Fibroblast of the aortic adventitia (primary cell): ENCODE measurements around the gene CARS1. TPM values are rescaled to one million over a fixed set of nuclear protein-coding genes. Genes with fewer than 3 reads are reported as not detected.

Experiments used
- DNase-seq: peaks from one replicate; pipeline ENCODE4 v3.0.0-alpha.2; 2010; ENCODE audit warnings: low read depth
- H3K4me3 ChIP-seq: 2 replicates; pipeline ENCODE4 v1.5.1; 2011; ENCODE audit warnings: low read depth, mild to moderate bottlenecking, control low read depth, low read length, moderate library complexity
- total RNA-seq: library from RNA; depleted of rRNA; stranded (reverse); fragments of >200 nt; gene quantifications from 2 replicates; pipeline ENCODE4 v1.2.3, GENCODE V29; 2012; ENCODE audit warnings: low replicate concordance
- TF ChIP-seq, protein P1 (sequence below): IDR thresholded peaks from 2 replicates; pipeline ENCODE4 v1.5.1; 2011; ENCODE audit warnings: mild to moderate bottlenecking, low read length, control low read depth, inconsistent platforms; ENCODE audit not compliant: insufficient read depth

The CARS1 gene
- total RNA-seq, 1 donor, result 95.8 TPM

DNA sequence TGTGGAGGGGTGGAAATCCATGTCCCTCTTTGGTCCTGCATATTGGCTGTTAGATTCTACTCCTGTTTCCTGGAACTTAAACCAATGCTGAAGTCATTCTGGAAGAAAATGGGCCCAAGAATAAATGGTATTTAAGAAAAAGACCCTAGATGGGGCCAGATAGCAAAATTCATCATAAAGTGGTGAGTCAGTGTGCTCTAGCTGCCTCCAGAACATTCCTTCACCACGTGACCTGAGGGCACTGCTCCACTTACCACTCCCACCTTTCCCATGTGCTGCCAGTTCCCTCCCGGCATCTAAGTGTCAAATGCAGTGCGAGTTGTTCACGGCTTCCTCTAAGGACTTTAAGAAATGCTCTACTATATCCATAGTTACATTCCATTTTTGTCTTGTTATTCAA lies 34.2 kb downstream of the CARS1 start:
- peak; percentile 85 for DNase-seq
- TF ChIP-seq, protein P1, sequence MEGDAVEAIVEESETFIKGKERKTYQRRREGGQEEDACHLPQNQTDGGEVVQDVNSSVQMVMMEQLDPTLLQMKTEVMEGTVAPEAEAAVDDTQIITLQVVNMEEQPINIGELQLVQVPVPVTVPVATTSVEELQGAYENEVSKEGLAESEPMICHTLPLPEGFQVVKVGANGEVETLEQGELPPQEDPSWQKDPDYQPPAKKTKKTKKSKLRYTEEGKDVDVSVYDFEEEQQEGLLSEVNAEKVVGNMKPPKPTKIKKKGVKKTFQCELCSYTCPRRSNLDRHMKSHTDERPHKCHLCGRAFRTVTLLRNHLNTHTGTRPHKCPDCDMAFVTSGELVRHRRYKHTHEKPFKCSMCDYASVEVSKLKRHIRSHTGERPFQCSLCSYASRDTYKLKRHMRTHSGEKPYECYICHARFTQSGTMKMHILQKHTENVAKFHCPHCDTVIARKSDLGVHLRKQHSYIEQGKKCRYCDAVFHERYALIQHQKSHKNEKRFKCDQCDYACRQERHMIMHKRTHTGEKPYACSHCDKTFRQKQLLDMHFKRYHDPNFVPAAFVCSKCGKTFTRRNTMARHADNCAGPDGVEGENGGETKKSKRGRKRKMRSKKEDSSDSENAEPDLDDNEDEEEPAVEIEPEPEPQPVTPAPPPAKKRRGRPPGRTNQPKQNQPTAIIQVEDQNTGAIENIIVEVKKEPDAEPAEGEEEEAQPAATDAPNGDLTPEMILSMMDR, result no peak
- H3K4me3 ChIP-seq, result no peak overlapping the region

DNA sequence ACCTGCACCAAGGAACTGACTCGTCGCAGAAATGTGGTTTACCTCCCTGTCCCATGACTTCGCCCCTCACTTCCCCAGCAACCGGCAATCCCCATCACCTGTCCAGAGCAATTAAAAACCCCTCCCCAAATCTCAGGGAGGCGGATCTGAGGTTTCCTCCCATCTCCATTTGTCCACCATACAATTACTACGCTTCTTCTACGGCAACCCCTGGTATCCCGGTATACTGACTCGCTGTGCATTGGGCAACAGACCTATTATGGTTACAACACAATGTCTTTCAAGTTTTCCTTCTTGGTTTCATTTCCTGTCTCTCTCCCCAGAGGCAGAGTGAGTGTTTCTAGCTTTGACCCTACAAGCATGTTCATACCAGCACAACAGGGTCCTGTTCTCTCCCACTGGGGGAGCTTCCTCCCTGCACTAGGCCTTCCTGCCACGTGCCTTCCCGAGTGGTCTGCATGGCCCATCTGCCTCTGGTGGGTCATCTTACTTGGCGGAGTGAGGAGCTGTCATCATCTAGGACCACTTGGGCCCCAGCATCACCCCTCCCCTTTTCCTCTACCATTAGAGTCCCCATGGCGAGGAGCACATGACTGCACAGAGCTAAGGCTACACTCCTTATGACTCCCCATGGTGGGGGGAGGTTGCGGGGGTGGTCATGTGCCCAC lies 34.8 kb downstream of the CARS1 start:
- no peak overlapping the region for H3K4me3 ChIP-seq
- DNase-seq, result peak; percentile 74
- TF ChIP-seq, protein P1, result no peak

DNA sequence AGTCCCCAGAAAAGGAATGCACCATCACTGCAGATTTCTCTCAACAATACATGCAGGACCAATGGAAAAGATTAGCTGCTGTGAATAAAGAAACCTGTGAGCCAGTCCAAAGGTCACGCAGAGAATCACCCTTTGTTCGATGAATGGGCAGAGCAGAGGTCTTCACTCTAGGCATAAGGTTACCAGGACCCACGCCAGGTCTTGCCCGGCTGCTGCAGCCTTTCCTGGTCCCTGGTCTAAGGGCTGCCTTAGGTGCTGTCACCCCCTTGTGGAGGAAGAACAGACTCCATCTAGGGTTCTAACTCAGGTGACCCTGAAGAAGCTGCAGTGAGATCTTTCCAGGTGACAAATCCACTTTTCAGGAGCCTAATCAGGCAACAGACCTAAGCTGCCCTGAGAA lies 36.1 kb downstream of the CARS1 start:
- TF ChIP-seq, protein P1, result peak; percentile 55
- peak; percentile 14 for DNase-seq

DNA sequence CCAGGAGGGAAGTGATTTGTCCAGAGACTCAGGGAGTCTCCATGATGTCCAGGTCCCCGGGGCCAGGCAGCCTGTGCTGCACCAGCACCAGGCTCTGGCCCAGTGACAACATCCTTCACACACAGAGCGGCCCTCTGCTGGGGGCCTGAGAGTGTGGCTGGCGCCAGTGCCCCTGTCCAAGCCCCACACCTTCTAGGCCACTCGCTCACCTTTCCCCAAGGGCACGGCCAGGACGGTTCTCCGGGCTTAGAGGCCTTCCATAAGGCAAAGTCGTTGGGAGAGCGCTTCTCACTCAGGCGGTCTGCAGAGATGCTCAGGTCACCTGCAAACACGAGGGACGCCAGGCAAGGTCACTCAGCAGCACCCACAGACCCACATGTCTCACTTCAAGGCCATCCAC lies 37.2 kb downstream of the CARS1 start:
- H3K4me3 ChIP-seq, result no peak overlapping the region
- no peak for DNase-seq
- TF ChIP-seq, protein P1, result no peak

More for the DNA sequence above, 36.1 kb downstream of the CARS1 start:
- H3K4me3 ChIP-seq, result no peak overlapping the region

DNA sequence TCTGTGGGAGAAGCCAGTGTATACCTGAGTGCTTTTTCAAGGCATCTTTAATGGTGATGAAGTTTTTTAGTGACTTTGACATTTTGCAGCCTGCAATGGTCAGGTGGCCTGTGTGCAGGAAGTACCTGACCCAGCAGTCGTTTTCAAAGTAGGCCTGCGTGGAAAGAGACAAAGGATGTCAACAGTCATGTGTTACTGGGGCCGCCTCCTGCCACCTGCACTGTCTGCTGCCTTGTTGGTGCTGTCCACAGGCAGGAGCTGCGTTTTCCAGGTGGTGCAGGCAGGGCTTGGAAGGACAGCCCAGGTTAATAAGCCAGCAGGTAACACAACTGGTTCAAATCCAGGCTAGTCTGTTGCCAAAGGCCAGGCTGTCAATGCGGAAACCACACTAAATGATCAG lies 38.6 kb downstream of the CARS1 start:
- no peak overlapping the region for H3K4me3 ChIP-seq
- no peak for DNase-seq
- TF ChIP-seq, protein P1, result no peak

DNA sequence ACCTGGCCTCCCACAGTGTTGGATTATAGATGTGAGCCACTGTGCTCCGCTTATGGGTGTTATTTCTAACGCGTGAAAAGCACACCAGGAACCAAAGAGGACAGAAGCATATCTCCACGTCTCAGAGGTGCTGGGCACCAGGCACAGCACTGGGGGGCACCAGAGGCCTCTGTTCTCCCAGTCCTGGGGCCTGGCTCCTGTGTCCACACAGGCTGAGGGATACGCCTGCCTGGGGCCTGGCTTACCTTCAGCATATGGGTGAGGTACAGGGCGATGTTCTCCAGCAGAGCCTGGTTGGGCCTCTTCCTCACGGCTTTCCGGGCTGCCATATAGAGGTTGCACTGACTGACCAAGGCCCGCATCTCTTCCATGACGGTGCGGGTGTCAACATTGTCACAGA lies 40.4 kb downstream of the CARS1 start:
- no peak overlapping the region for H3K4me3 ChIP-seq
- no peak for DNase-seq
- TF ChIP-seq, protein P1, result no peak

DNA sequence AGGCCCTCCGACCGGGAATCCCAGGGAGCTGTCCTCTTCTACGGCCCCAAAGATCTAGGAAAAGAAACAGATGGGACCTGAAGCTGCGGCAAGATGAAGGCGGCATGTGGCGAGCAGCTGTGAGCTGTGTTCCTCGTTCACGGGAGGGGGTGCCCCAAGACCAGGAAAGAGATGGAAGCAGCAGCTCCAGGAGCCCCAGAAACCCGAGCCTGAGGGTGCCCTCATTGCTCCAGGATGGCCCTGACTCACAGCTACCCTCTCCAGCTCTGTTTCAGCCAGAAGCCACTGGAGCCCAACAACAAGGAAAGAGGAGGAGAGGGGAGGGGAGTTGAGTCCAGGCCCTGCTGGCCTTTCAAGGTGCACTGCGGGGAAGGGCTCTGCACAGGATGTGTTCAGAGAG lies 41.4 kb downstream of the CARS1 start:
- TF ChIP-seq, protein P1, result no peak
- DNase-seq, result no peak
- no peak overlapping the region for H3K4me3 ChIP-seq
